ENCODE results near the gene SPAG16. TPM values are rescaled to one million over a fixed set of nuclear protein-coding genes. Genes with fewer than 3 reads are reported as not detected.

SPAG16 gene
- total RNA-seq, 1 experiment from 2014 or later: 17.3 TPM

DNA sequence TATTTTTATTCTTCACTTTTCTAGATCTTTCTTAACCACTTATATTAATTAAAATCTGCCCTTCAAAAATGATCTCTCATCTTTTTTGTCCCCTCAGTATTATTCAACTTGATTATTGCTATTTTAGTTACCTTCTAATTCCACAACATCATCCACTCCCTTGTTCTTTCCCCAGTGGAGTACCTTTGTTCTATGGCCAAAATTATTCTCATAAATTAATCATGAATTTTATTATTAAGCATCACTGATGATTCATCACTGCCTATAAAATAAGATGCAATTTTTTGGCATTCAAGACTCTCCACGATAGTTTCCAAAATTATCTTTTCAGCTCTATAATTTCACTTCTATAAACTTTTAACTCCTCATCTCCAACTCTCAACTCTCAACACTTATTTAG is 505.7 kb downstream of the SPAG16 start:
- no peak overlapping the region; a peak in 1 of 5 replicates for H3K4me3 Mint-ChIP-seq
- no CpG with 5 or more reads among the region's 1 CpG for WGBS (ENCODE audit: extremely low coverage, insufficient read length, low lambda C conversion rate)
- no peaks in the 10 kb centered on the region for H3K27me3 Mint-ChIP-seq (ENCODE audit: low read depth)
- H3K27ac Mint-ChIP-seq: no peak overlapping the region
- H3K4me1 Mint-ChIP-seq: no peaks in the 10 kb centered on the region
- Histone ChIP-seq H2AFZ (ENCODE audit: low read length) (no peak overlapping the region), H3K4me2 (ENCODE audit: insufficient read depth, insufficient read length, low read length) (no peak overlapping the region), H3K9ac (ENCODE audit: extremely low read depth, insufficient read length, low read length) (no peak overlapping the region), H3K18ac (ENCODE audit: insufficient read length, low read depth, low read length) (no peak overlapping the region), H3K23me2 (ENCODE audit: insufficient read length, low read depth, low read length, poor library complexity, severe bottlenecking) (no peaks in the 10 kb centered on the region), H2BK20ac (ENCODE audit: low read depth, low read length, poor library complexity, severe bottlenecking) (no peak overlapping the region), H3K23ac (ENCODE audit: insufficient read length, low read depth, low read length) (no peak overlapping the region), H2BK120ac (ENCODE audit: low read depth, low read length, poor library complexity, severe bottlenecking) (no peak overlapping the region), H3K14ac (ENCODE audit: insufficient read depth, low read length) (no peak overlapping the region), H3K56ac (ENCODE audit: insufficient read length, low read depth, low read length) (no peak overlapping the region), H2BK15ac (ENCODE audit: low read depth, low read length) (no peak overlapping the region), H2AK5ac (ENCODE audit: insufficient read length, low read length) (no peak overlapping the region), H3K27me3 (ENCODE audit: insufficient read depth, low read length) (no peaks in the 10 kb centered on the region), H3T11ph (ENCODE audit: low read length) (no peak overlapping the region), H4K8ac (replicated peaks; ENCODE audit: insufficient read length, low read depth, low read length) (no peak overlapping the region), H3K4me1 (ENCODE audit: insufficient read depth, low read length) (no peaks in the 10 kb centered on the region), H4K5ac (ENCODE audit: insufficient read length, low read depth, low read length) (no peak overlapping the region), H3K9me3 (ENCODE audit: control insufficient read depth, low read depth, low read length) (no peaks in the 10 kb centered on the region), H4K91ac (ENCODE audit: insufficient read length, low read depth, low read length) (no peak overlapping the region), H3K4ac (ENCODE audit: low read depth, low read length) (no peak overlapping the region), H2BK12ac (ENCODE audit: insufficient read length, low read depth, low read length) (no peak overlapping the region), H3K79me2 (ENCODE audit: insufficient read depth, low read length) (no peaks in the 10 kb centered on the region), H3K27ac (ENCODE audit: insufficient read length, low read depth, low read length) (no peak overlapping the region), H3K79me1 (ENCODE audit: insufficient read depth, low read depth, low read length, poor library complexity, severe bottlenecking) (no peaks in the 10 kb centered on the region), H4K20me1 (ENCODE audit: control insufficient read depth, insufficient read depth, insufficient read length) (no peaks in the 10 kb centered on the region), H2BK5ac (ENCODE audit: insufficient read length, low read length) (no peak overlapping the region)
- no peaks in the 10 kb centered on the region for H3K9me3 Mint-ChIP-seq
- DNase-seq: no peak
- H3K36me3 Mint-ChIP-seq (ENCODE audit: insufficient read depth in 1 of 3, low read depth in 3 of 3): no peaks in the 10 kb centered on the region
- TF ChIP-seq, protein P1, sequence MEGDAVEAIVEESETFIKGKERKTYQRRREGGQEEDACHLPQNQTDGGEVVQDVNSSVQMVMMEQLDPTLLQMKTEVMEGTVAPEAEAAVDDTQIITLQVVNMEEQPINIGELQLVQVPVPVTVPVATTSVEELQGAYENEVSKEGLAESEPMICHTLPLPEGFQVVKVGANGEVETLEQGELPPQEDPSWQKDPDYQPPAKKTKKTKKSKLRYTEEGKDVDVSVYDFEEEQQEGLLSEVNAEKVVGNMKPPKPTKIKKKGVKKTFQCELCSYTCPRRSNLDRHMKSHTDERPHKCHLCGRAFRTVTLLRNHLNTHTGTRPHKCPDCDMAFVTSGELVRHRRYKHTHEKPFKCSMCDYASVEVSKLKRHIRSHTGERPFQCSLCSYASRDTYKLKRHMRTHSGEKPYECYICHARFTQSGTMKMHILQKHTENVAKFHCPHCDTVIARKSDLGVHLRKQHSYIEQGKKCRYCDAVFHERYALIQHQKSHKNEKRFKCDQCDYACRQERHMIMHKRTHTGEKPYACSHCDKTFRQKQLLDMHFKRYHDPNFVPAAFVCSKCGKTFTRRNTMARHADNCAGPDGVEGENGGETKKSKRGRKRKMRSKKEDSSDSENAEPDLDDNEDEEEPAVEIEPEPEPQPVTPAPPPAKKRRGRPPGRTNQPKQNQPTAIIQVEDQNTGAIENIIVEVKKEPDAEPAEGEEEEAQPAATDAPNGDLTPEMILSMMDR (conservative IDR thresholded peaks at IDR 0.05): no peak

Measured in H9 (cell line).